ENCODE results near the gene FCRLB.

FCRLB gene

GRCh38 chr1:161773791-161774190, 52.4 kb downstream of the FCRLB start:
- TF ChIP-seq CTCF (conservative IDR thresholded peaks at IDR 0.05; ENCODE audit: control insufficient read depth, insufficient read depth, low read depth, low read length), result no peak
- H3K4me3 ChIP-seq (ENCODE audit: control insufficient read depth, low read depth, low read length), result no peak overlapping the region
- no peak for DNase-seq (ENCODE audit: low read depth)

GRCh38 chr1:161777261-161777660, 55.9 kb downstream of the FCRLB start:
- no peak overlapping the region for H3K4me3 ChIP-seq (ENCODE audit: control insufficient read depth, low read depth, low read length)
- TF ChIP-seq CTCF (conservative IDR thresholded peaks at IDR 0.05; ENCODE audit: control insufficient read depth, insufficient read depth, low read depth, low read length), result no peak
- DNase-seq (ENCODE audit: low read depth), result no peak

All from fibroblast of mammary gland (primary cell).